Neuronal stem cell (in vitro differentiated cells): ENCODE results near the gene RAPGEF1.
"Not testable (repeated sequence)": the region's sequence is repeated elsewhere in the genome, so short reads cannot be mapped to it uniquely, and the experiment has no call there.

Source experiments
- DNase-seq: peaks from one replicate; pipeline ENCODE4 v3.0.0-alpha.2; 2013; ENCODE audit warnings: low spot score
- H2AFZ ChIP-seq: one replicate; pipeline ENCODE4 v1.6.1; 2013; ENCODE audit warnings: mild to moderate bottlenecking, low read length, inconsistent platforms
- H2AK5ac ChIP-seq: 2 replicates; pipeline ENCODE4 v1.6.1; 2013; ENCODE audit warnings: low read depth, mild to moderate bottlenecking, inconsistent platforms, low read length, moderate library complexity, mixed read lengths
- H2BK120ac ChIP-seq: 2 replicates; pipeline ENCODE4 v1.6.1; 2013; ENCODE audit warnings: low read depth, mild to moderate bottlenecking, inconsistent platforms, low read length, moderate library complexity, mixed read lengths
- H2BK12ac ChIP-seq: one replicate; pipeline ENCODE4 v1.6.1; 2013; ENCODE audit warnings: low read length, inconsistent platforms
- H2BK15ac ChIP-seq: 2 replicates; pipeline ENCODE4 v1.6.1; 2013; ENCODE audit warnings: mild to moderate bottlenecking, low read length, inconsistent platforms, mixed read lengths
- H2BK5ac ChIP-seq: one replicate; pipeline ENCODE4 v1.6.1; 2013; ENCODE audit warnings: inconsistent platforms, mild to moderate bottlenecking, low read length, moderate library complexity
- H3K14ac ChIP-seq: one replicate; pipeline ENCODE4 v1.6.1; 2013; ENCODE audit warnings: low read length, inconsistent platforms
- H3K18ac ChIP-seq: 2 replicates; pipeline ENCODE4 v1.6.1; 2013; ENCODE audit warnings: low read length, inconsistent platforms
- H3K23ac ChIP-seq: 2 replicates; pipeline ENCODE4 v1.6.1; 2013; ENCODE audit warnings: low read depth, mild to moderate bottlenecking, mixed read lengths, low read length, inconsistent platforms; ENCODE audit not compliant: poor library complexity
- H3K27ac ChIP-seq: replicated peaks from 3 replicates; pipeline ENCODE4 v1.5.1; 2013; ENCODE audit warnings: low read length, inconsistent platforms
- H3K27me3 ChIP-seq, 3 experiments: 2 replicates each; pipeline ENCODE4 v1.6.1; 2013; ENCODE audit warnings: low read length in 3 of 3, mild to moderate bottlenecking in 2 of 3, inconsistent platforms in 1 of 3, low read depth in 1 of 3, mixed read lengths in 1 of 3, moderate library complexity in 1 of 3; ENCODE audit not compliant: control insufficient read depth in 3 of 3, insufficient read depth in 3 of 3
- H3K36me3 ChIP-seq, 2 donors: replicated peaks in 1 of 2; 2 replicates each; pipeline ENCODE4 v1.6.1; 2013; ENCODE audit warnings: low read length in 2 of 2; ENCODE audit not compliant: control insufficient read depth in 2 of 2, insufficient read depth in 2 of 2
- H3K4ac ChIP-seq: 2 replicates; pipeline ENCODE4 v1.6.1; 2013; ENCODE audit warnings: inconsistent platforms, mild to moderate bottlenecking, low read length, moderate library complexity
- H3K4me1 ChIP-seq, 2 donors: 1 replicate in 1 of 2; 2 replicates in 1 of 2; pipeline ENCODE4 v1.6.1; 2013; ENCODE audit warnings: low read length in 2 of 2, low read depth in 1 of 2; ENCODE audit not compliant: control insufficient read depth in 2 of 2, insufficient read depth in 1 of 2
- H3K4me2 ChIP-seq: one replicate; pipeline ENCODE4 v1.6.1; 2013; ENCODE audit warnings: mild to moderate bottlenecking, low read length, inconsistent platforms; ENCODE audit not compliant: insufficient read depth, poor library complexity, severe bottlenecking
- H3K4me3 ChIP-seq, 2 donors: 2 replicates each; pipeline ENCODE4 v1.5.1; 2013; ENCODE audit warnings: low read length in 2 of 2, mild to moderate bottlenecking in 2 of 2, inconsistent platforms in 1 of 2, moderate library complexity in 1 of 2
- H3K79me1 ChIP-seq: one replicate; pipeline ENCODE4 v1.6.1; 2013; ENCODE audit warnings: low read depth, mild to moderate bottlenecking, inconsistent platforms, low read length, moderate library complexity
- H3K9ac ChIP-seq: one replicate; pipeline ENCODE4 v1.6.1; 2013; ENCODE audit warnings: mild to moderate bottlenecking, low read depth, low read length, inconsistent platforms; ENCODE audit not compliant: poor library complexity
- H3K9me3 ChIP-seq, 2 donors: replicated peaks in 1 of 2; 2 replicates each; pipeline versions ENCODE3 to v1.6.1; 2013; ENCODE audit warnings: low read length in 2 of 2, mild to moderate bottlenecking in 2 of 2, inconsistent platforms in 1 of 2, low read depth in 1 of 2, mixed read lengths in 1 of 2, moderate library complexity in 1 of 2; ENCODE audit not compliant: control insufficient read depth in 2 of 2, insufficient read depth in 1 of 2
- H4K8ac ChIP-seq: one replicate; pipeline ENCODE4 v1.6.1; 2013; ENCODE audit warnings: low read depth, mild to moderate bottlenecking, inconsistent platforms, low read length, moderate library complexity
- H4K91ac ChIP-seq: one replicate; pipeline ENCODE4 v1.6.1; 2013; ENCODE audit warnings: low read length, low read depth, mild to moderate bottlenecking, inconsistent platforms; ENCODE audit not compliant: poor library complexity
- WGBS, 2 donors: extraction: QIAGEN DNeasy Blood & Tissue Kit; methylation state at CpG; one replicate each; pipeline ENCODE4 v1.1.7; 2013; ENCODE audit warnings: missing lambda C conversion rate in 2 of 2, mixed read lengths in 1 of 2; ENCODE audit not compliant: insufficient read length in 2 of 2, insufficient replicate concordance in 1 of 2; ENCODE audit errors: extremely low coverage in 2 of 2; 5-methylcytosine and 5-hydroxymethylcytosine counted together

The RAPGEF1 gene

GRCh38 chr9:131712151-131712716 is 27.6 kb downstream of the RAPGEF1 start:
- no peaks in the 10 kb centered on the region for H3K9me3 ChIP-seq
- no peak overlapping the region for H3K4me3 ChIP-seq
- no peak overlapping the region for H2AK5ac ChIP-seq
- H3K4me1 ChIP-seq, result peaks cover 5 to 7% of the 10 kb centered on the region in 2 donors
- no peak overlapping the region for H2BK120ac ChIP-seq
- peaks cover 3% of the 10 kb centered on the region for H3K79me1 ChIP-seq
- H3K4ac ChIP-seq, result no peak overlapping the region
- no peak overlapping the region for H2BK15ac ChIP-seq
- H2AFZ ChIP-seq, result no peak overlapping the region
- H3K23ac ChIP-seq, result no peak overlapping the region
- H3K36me3 ChIP-seq, result peaks cover 0 to 5% of the 10 kb centered on the region in 2 donors
- H2BK5ac ChIP-seq, result no peak overlapping the region
- H3K9ac ChIP-seq, result no peak overlapping the region
- DNase-seq, result no peak
- H3K18ac ChIP-seq, result no peak overlapping the region
- no peak overlapping the region for H4K91ac ChIP-seq
- no peak overlapping the region for H3K27ac ChIP-seq
- H2BK12ac ChIP-seq, result no peak overlapping the region
- H4K8ac ChIP-seq, result no peak overlapping the region
- no peak overlapping the region for H3K14ac ChIP-seq
- no peaks in the 10 kb centered on the region for H3K27me3 ChIP-seq
- no CpG with 5 or more reads among the region's 10 CpGs for WGBS, 2 donors
- no peak overlapping the region for H3K4me2 ChIP-seq

GRCh38 chr9:131709771-131710431 is 30.0 kb downstream of the RAPGEF1 start:
- Histone ChIP-seq H3K79me1 (no peaks in the 10 kb centered on the region), H2AK5ac (no peak overlapping the region), H3K4me3 (no peak overlapping the region), H2BK5ac (no peak overlapping the region), H3K18ac (no peak overlapping the region), H3K9me3 (no peaks in the 10 kb centered on the region), H3K4me1 (peaks cover 5 to 7% of the 10 kb centered on the region in 2 donors), H4K8ac (no peak overlapping the region), H3K27ac (no peak overlapping the region), H2BK120ac (no peak overlapping the region), H3K9ac (no peak overlapping the region), H3K36me3 (peaks cover 0 to under 1% of the 10 kb centered on the region in 2 donors), H3K23ac (no peak overlapping the region), H3K4ac (no peak overlapping the region), H2AFZ (no peak overlapping the region), H2BK12ac (no peak overlapping the region), H4K91ac (no peak overlapping the region), H2BK15ac (no peak overlapping the region), H3K14ac (no peak overlapping the region), H3K4me2 (no peak overlapping the region), H3K27me3 (no peaks in the 10 kb centered on the region)
- WGBS, 2 donors, result no CpG with 5 or more reads among the region's 10 CpGs
- no peak for DNase-seq

- no CpG with 5 or more reads among the region's 14 CpGs for WGBS, 2 donors
- not testable (repeated sequence) for H3K4me1 ChIP-seq, H3K27ac ChIP-seq
Observed at GRCh38 chr9:131709010-131709770, 30.7 kb downstream of the RAPGEF1 start.

More at GRCh38 chr9:131709010-131709770, 30.7 kb downstream of the RAPGEF1 start:
- not testable (repeated sequence) for H3K18ac ChIP-seq, H3K23ac ChIP-seq, DNase-seq, H3K14ac ChIP-seq, H3K9ac ChIP-seq, H4K91ac ChIP-seq, H2BK120ac ChIP-seq, H3K27me3 ChIP-seq, H3K4me2 ChIP-seq, H2AK5ac ChIP-seq, H2BK12ac ChIP-seq, H2BK15ac ChIP-seq, H3K79me1 ChIP-seq, H3K4me3 ChIP-seq, H2BK5ac ChIP-seq, H3K4ac ChIP-seq, H4K8ac ChIP-seq, H3K9me3 ChIP-seq, H3K36me3 ChIP-seq, H2AFZ ChIP-seq
